ENCODE results near the gene TMEM235.

TMEM235 gene

GRCh38 chr17:78248051-78248914, 16.9 kb downstream of the TMEM235 start:
- Histone ChIP-seq H3K9me3 (ENCODE audit: low read depth, low read length) (no peaks in the 10 kb centered on the region), H3K36me3 (ENCODE audit: insufficient read depth, low read length) (no peaks in the 10 kb centered on the region), H3K27ac (no peak overlapping the region), H3K4me3 (no peak overlapping the region), H3K9ac (ENCODE audit: insufficient read length) (no peak overlapping the region)
- DNase-seq (ENCODE audit: low read depth, low spot score), result no peak
- TF ChIP-seq EZH2 (IDR thresholded peaks at IDR 0.05) (no peak), POLR2AphosphoS5 (IDR thresholded peaks at IDR 0.05; ENCODE audit: borderline replicate concordance, low read depth, low read length) (no peak), FOXP2 (optimal IDR thresholded peaks at IDR 0.05; ENCODE audit: control extremely low read depth, extremely low read length, insufficient read depth) (no peak)

GRCh38 chr17:78249074-78249817, 17.8 kb downstream of the TMEM235 start:
- Histone ChIP-seq H3K27ac (no peak overlapping the region), H3K4me3 (no peak overlapping the region), H3K36me3 (ENCODE audit: insufficient read depth, low read length) (no peaks in the 10 kb centered on the region), H3K9ac (ENCODE audit: insufficient read length) (no peak overlapping the region), H3K9me3 (ENCODE audit: low read depth, low read length) (no peaks in the 10 kb centered on the region)
- DNase-seq (ENCODE audit: low read depth, low spot score), result no peak
- TF ChIP-seq FOXP2 (optimal IDR thresholded peaks at IDR 0.05; ENCODE audit: control extremely low read depth, extremely low read length, insufficient read depth) (no peak), POLR2AphosphoS5 (IDR thresholded peaks at IDR 0.05; ENCODE audit: borderline replicate concordance, low read depth, low read length) (no peak), EZH2 (IDR thresholded peaks at IDR 0.05) (no peak)

DNA sequence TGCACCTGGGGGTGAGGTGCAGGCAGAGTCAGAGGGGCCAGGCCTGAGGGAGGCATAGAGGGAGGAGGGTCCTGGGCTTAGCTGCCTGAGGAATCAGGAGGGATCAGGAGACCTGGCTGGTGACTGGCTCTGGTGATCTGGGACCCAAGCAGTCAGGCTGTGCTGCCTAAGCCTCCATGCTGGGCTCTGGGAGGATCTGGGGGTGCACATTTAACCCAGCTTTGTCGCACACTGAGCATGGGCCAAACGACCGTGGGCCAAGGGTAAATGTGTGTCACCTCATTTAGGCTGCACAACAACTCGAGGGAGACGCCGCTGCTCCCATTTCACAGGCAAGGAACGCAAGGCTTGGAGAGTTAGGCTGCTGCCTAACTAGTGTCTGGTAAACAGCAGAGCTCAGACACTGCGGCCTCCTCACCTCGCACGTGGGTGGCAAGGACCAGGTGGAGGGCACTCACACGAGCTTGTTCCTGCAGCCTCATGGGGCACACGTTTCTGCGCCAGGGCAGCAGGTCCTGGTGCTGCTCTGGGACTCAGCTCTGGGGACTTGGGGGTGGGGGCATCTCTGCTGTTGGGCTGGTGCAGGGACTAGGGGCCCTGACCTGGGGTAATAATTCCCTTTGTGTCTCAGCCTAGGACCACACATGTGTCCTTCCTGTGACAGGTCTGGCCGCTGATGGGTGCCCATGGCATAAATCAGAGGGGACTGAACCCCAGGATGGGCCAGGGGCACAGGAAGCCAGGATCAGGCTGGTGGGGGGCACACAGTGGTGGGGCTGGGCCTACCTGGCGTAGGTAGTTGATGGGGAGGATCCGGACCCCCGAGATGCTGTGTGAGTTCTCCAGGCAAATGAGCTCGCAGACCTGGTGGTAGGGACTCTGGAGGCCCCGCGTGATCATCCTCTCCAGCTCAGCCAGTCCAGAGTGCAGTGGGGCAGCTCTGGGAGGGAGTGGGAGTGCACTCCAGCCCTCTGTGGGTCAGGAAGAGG, 18.7 kb downstream of the TMEM235 start:
- TF ChIP-seq EZH2 (IDR thresholded peaks at IDR 0.05), result no peak
- TF ChIP-seq FOXP2 (optimal IDR thresholded peaks at IDR 0.05; ENCODE audit: control extremely low read depth, extremely low read length, insufficient read depth), result no peak
- TF ChIP-seq POLR2AphosphoS5 (IDR thresholded peaks at IDR 0.05; ENCODE audit: borderline replicate concordance, low read depth, low read length), result no peak
- Histone ChIP-seq H3K36me3 (ENCODE audit: insufficient read depth, low read length) (no peaks in the 10 kb centered on the region), H3K27ac (no peak overlapping the region), H3K9ac (ENCODE audit: insufficient read length) (no peak overlapping the region), H3K4me3 (no peak overlapping the region), H3K9me3 (ENCODE audit: low read depth, low read length) (no peaks in the 10 kb centered on the region)
- no peak for DNase-seq (ENCODE audit: low read depth, low spot score)

DNA sequence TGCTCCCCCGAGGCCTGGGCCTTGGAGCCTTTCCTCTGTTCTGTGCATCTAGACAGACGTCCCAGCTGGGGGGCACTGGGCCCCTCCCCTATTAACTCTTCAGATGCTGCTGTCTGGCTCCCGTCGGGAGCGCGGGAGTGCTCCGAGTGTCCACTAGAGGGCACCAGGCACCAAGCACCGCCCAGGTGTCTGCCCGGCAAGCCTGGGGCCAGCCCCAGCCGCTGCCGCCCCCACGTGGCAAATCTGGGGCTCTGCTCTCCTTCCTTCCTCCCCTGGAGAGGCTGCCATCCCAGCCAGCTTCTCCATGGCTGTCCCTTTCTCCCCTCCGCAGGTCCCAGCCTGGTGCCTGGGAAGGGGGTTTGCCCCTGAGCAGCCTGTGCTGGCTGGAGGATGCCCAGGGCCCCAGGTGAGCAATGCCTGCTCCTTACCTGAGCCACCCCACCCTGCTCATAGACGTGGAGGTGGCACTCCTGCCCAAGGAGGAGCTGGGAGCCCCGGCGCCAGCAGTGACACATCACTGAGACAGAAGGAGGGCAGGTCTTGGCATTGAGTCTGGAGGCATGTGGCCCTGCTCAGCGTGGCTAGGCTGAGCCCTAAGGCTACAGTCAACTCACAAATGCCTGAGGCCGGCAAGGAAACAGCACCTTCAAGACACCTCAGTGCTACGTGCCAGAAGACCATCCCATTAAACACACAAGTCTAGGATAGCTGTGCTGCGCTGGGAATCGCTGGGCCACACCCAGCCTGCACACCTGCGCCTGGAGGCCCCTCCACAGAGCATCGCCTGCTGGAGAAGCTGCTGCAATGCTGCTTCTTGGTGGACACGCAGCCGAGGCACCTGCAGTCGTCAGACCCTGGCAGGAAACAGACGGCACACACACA, 19.7 kb downstream of the TMEM235 start:
- TF ChIP-seq FOXP2 (optimal IDR thresholded peaks at IDR 0.05; ENCODE audit: control extremely low read depth, extremely low read length, insufficient read depth) (no peak), POLR2AphosphoS5 (IDR thresholded peaks at IDR 0.05; ENCODE audit: borderline replicate concordance, low read depth, low read length) (no peak), EZH2 (IDR thresholded peaks at IDR 0.05) (no peak)
- Histone ChIP-seq H3K9ac (ENCODE audit: insufficient read length) (no peak overlapping the region), H3K27ac (no peak overlapping the region), H3K9me3 (ENCODE audit: low read depth, low read length) (no peaks in the 10 kb centered on the region), H3K36me3 (ENCODE audit: insufficient read depth, low read length) (no peaks in the 10 kb centered on the region), H3K4me3 (no peak overlapping the region)
- DNase-seq (ENCODE audit: low read depth, low spot score), result no peak

DNA sequence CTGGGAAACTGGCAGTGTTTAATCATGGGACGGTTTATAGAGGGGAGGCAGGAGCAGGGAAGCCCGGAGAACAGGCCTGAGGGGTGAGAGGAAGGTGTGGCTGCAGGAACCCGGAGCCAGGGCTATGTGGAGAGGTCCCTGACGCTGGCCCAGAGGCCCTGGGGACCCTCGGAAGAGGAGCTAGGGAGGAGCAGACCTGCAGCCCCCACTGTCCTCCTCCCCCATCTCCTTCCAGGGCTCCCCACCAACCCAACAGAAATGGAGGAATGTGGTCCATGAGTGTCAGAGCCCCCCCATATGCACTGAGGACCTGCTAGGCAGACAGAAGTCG, 20.3 kb downstream of the TMEM235 start:
- H3K4me3 ChIP-seq, result no peak overlapping the region
- no peak overlapping the region for H3K27ac ChIP-seq
- no peak overlapping the region for H3K9ac ChIP-seq (ENCODE audit: insufficient read length)
- TF ChIP-seq EZH2 (IDR thresholded peaks at IDR 0.05) (no peak), FOXP2 (optimal IDR thresholded peaks at IDR 0.05; ENCODE audit: control extremely low read depth, extremely low read length, insufficient read depth) (no peak), POLR2AphosphoS5 (IDR thresholded peaks at IDR 0.05; ENCODE audit: borderline replicate concordance, low read depth, low read length) (no peak)
- H3K9me3 ChIP-seq (ENCODE audit: low read depth, low read length), result no peaks in the 10 kb centered on the region
- H3K36me3 ChIP-seq (ENCODE audit: insufficient read depth, low read length), result no peaks in the 10 kb centered on the region
- DNase-seq (ENCODE audit: low read depth, low spot score), result no peak

DNA sequence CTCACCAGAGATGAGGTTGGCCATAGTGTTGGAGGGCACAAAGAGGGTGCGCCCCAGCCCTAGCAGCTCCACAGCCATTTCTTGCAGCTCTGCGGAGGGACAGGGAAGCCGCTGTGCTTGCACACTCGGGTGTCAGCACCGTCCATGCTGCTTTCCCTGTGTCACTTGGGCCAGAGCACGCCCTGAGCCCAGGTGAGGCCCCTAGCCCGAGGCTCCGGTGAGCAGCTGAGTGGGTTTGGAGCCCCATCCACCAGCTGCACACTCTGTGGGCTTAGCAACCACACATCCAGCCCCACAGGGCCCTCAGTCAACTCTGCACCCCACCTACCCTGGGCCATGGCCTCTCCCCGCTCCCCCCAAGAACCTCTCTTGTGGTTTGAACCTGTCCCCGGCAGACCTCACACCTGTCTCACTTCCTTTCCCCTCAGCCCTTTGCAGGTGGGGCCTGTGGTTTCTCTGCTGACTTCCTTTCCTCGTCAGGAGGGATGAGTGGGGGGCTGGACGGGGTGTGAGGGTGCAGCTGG, 20.7 kb downstream of the TMEM235 start:
- no peak for DNase-seq (ENCODE audit: low read depth, low spot score)
- H3K4me3 ChIP-seq, result no peak overlapping the region
- H3K36me3 ChIP-seq (ENCODE audit: insufficient read depth, low read length), result no peaks in the 10 kb centered on the region
- H3K9ac ChIP-seq (ENCODE audit: insufficient read length), result no peak overlapping the region
- no peak for TF ChIP-seq FOXP2 (optimal IDR thresholded peaks at IDR 0.05; ENCODE audit: control extremely low read depth, extremely low read length, insufficient read depth)
- TF ChIP-seq POLR2AphosphoS5 (IDR thresholded peaks at IDR 0.05; ENCODE audit: borderline replicate concordance, low read depth, low read length), result no peak
- no peak for TF ChIP-seq EZH2 (IDR thresholded peaks at IDR 0.05)
- no peak overlapping the region for H3K27ac ChIP-seq
- no peaks in the 10 kb centered on the region for H3K9me3 ChIP-seq (ENCODE audit: low read depth, low read length)

Measured in SK-N-MC (cell line).